ENCODE data around the gene ARPIN.
A peak's percentile ranks its signal among the peaks of the same experiment; 100 is the strongest.

ARPIN gene

GRCh38 chr15:89916660-89917059 lies 3.9 kb upstream of the ARPIN start:
- TF ChIP-seq CTCF (IDR thresholded peaks at IDR 0.05): no peak
- intact Hi-C loops (cut with DNase I; ENCODE audit: low total_unique reads): no loop called here
- H3K4me3 ChIP-seq: no peak overlapping the region
- no peaks in the 10 kb centered on the region for H3K36me3 ChIP-seq
- H3K27me3 ChIP-seq: peaks cover 0 to 5% of the 10 kb centered on the region in 2 donors
- H3K4me1 ChIP-seq: peaks cover 0 to 12% (median 10%) of the 10 kb centered on the region in 4 donors
- DNase-seq: no peak
- no peaks in the 10 kb centered on the region for H3K9me3 ChIP-seq
- H3K27ac ChIP-seq: no peak overlapping the region

GRCh38 chr15:89912145-89912673 lies 543 bp downstream of the ARPIN start:
- Histone ChIP-seq H3K9me3 (no peaks in the 10 kb centered on the region), H3K36me3 (peaks cover 0 to 30% (median 18%) of the 10 kb centered on the region in 3 donors), H3K27ac (peak overlapping the region; percentile 77 to 84), H3K27me3 (no peaks in the 10 kb centered on the region), H3K4me3 (peak overlapping the region; percentile 88 to 95), H3K4me1 (peaks cover 0 to 19% (median 15%) of the 10 kb centered on the region in 4 donors)
- intact Hi-C loops (cut with DNase I; ENCODE audit: low total_unique reads): loop anchor here (5.0 kb wide), 1 partner anchor 155 kb away; no protein-coding TSS in a partner anchor
- peak; percentile 44 to 72 for DNase-seq
- no peak for TF ChIP-seq CTCF (IDR thresholded peaks at IDR 0.05)

DNA sequence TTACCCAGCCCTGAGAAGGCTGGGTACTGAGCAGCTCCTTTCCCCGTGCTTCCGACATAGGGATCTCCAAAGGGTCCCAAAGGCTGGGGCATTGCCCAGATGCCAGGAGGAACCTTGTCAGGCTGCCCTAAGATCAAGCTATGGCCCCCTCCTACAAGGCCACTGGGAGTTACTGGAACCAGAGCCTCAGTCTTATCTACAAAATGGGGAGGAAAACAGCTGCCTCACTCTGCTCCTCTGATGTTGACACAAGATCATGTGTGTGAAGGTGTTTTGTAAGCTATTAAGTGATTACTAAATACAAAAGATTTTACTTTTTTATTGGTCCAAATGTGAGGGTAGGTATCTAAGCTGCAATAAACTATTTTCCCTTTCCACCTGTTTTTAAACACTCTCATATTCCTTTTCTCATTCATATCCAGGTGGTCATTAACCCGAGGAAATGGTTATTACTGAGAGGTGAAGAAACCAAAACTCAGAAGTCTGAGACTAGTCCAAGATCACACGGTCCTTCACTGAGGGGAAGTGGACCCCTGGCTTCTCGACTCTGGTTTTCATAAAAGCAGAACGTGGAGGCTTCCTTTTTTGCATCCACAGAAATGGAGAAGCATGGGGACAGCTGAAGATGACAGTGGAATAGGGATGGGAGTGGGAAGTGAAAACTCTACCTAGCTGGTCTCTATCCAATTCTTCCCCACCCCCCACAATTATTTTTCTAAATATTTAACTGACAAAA lies 1.7 kb downstream of the ARPIN start:
- H3K4me3 ChIP-seq: no peak overlapping the region
- peaks cover 0 to 19% (median 15%) of the 10 kb centered on the region in 4 donors for H3K4me1 ChIP-seq
- intact Hi-C loops (cut with DNase I; ENCODE audit: low total_unique reads): loop anchor here (5.0 kb wide), 1 partner anchor 156 kb away; no protein-coding TSS in a partner anchor
- peaks cover 7 to 42% (median 18%) of the 10 kb centered on the region in 3 donors for H3K36me3 ChIP-seq
- H3K27me3 ChIP-seq: no peaks in the 10 kb centered on the region
- no peak for TF ChIP-seq CTCF (IDR thresholded peaks at IDR 0.05)
- H3K27ac ChIP-seq: no peak overlapping the region
- no peaks in the 10 kb centered on the region for H3K9me3 ChIP-seq
- no peak for DNase-seq

- Histone ChIP-seq H3K4me1 (peaks cover 0 to 19% (median 15%) of the 10 kb centered on the region in 4 donors), H3K27ac (no peak overlapping the region), H3K4me3 (no peak overlapping the region), H3K27me3 (no peaks in the 10 kb centered on the region), H3K36me3 (peaks cover 7 to 49% (median 20%) of the 10 kb centered on the region in 3 donors), H3K9me3 (no peaks in the 10 kb centered on the region)
- intact Hi-C loops (cut with DNase I; ENCODE audit: low total_unique reads): loop anchor here (5.0 kb wide), 1 partner anchor 158 kb away; no protein-coding TSS in a partner anchor
- DNase-seq: no peak
- TF ChIP-seq CTCF (IDR thresholded peaks at IDR 0.05): no peak
Observed at GRCh38 chr15:89909611-89910010, 3.1 kb downstream of the ARPIN start.

- DNase-seq: no peak
- no peak overlapping the region for H3K4me3 ChIP-seq
- peaks cover 0 to 16% (median 13%) of the 10 kb centered on the region in 4 donors for H3K4me1 ChIP-seq
- no peak overlapping the region for H3K27ac ChIP-seq
- no peaks in the 10 kb centered on the region for H3K27me3 ChIP-seq
- H3K36me3 ChIP-seq: peaks cover 15 to 63% (median 34%) of the 10 kb centered on the region in 3 donors
- H3K9me3 ChIP-seq: no peaks in the 10 kb centered on the region
- intact Hi-C loops (cut with DNase I; ENCODE audit: low total_unique reads): no loop called here
- TF ChIP-seq CTCF (IDR thresholded peaks at IDR 0.05): no peak
Observed at GRCh38 chr15:89908226-89908625, 4.5 kb downstream of the ARPIN start.

Data from tibial artery (tissue), 4 donors.